Measurements from ENCODE around the gene ATOH7.
"Not testable (repeated sequence)": the region's sequence is repeated elsewhere in the genome, so short reads cannot be mapped to it uniquely, and the experiment has no call there.

ATOH7 gene

GRCh38 chr10:68231817-68232251 lies at the start of gene ATOH7:
ATOH7 (minus strand) TSS chr10:68232113; CDS start chr10:68231677, 436 bp downstream.
- no peak for DNase-seq

GRCh38 chr10:68280758-68281157 lies 48.8 kb upstream of the ATOH7 start:
- DNase-seq, result no peak

- not testable (repeated sequence) for DNase-seq
Measured at GRCh38 chr10:68278906-68279753, 47.2 kb upstream of the ATOH7 start.

GRCh38 chr10:68277814-68278213 lies 45.9 kb upstream of the ATOH7 start:
- not testable (repeated sequence) for DNase-seq

GRCh38 chr10:68276224-68276623 lies 44.3 kb upstream of the ATOH7 start:
- no peak for DNase-seq

- no peak for DNase-seq
Measured at GRCh38 chr10:68275600-68276126, 43.8 kb upstream of the ATOH7 start.

GRCh38 chr10:68272833-68273232 lies 40.9 kb upstream of the ATOH7 start:
- DNase-seq, result no peak

GRCh38 chr10:68271196-68271882 lies 39.4 kb upstream of the ATOH7 start:
- DNase-seq, result no peak

- DNase-seq, result no peak
Measured at GRCh38 chr10:68269562-68270290, 37.8 kb upstream of the ATOH7 start.

GRCh38 chr10:68261132-68261856 lies 29.4 kb upstream of the ATOH7 start:
- no peak for DNase-seq

GRCh38 chr10:68253346-68253745 lies 21.4 kb upstream of the ATOH7 start:
- no peak for DNase-seq

- DNase-seq, result no peak
Measured at GRCh38 chr10:68251625-68252495, 19.9 kb upstream of the ATOH7 start.

GRCh38 chr10:68251151-68251550 lies 19.2 kb upstream of the ATOH7 start:
- DNase-seq, result no peak

GRCh38 chr10:68249297-68249696 lies 17.4 kb upstream of the ATOH7 start:
- DNase-seq, result no peak

GRCh38 chr10:68247931-68248330 lies 16.0 kb upstream of the ATOH7 start:
- DNase-seq, result no peak

GRCh38 chr10:68246397-68246796 lies 14.5 kb upstream of the ATOH7 start:
- DNase-seq, result not testable (repeated sequence)

GRCh38 chr10:68242051-68242450 lies 10.1 kb upstream of the ATOH7 start:
- no peak for DNase-seq

GRCh38 chr10:68239596-68240150 lies 7.8 kb upstream of the ATOH7 start:
- DNase-seq, result no peak

- no peak for DNase-seq
Measured at GRCh38 chr10:68239069-68239468, 7.2 kb upstream of the ATOH7 start.

GRCh38 chr10:68238371-68238770 lies 6.5 kb upstream of the ATOH7 start:
- DNase-seq, result no peak

GRCh38 chr10:68237173-68237572 lies 5.3 kb upstream of the ATOH7 start:
- no peak for DNase-seq

All from left hindlimb (tissue), 1 donor.